GM21717 (cell line): ENCODE results near the gene LAMA2.

Experiments used
- ATAC-seq: cut with Tn5 transposase; IDR thresholded peaks from one replicate; pipeline ENCODE4 v1.9.1; 2021; ENCODE audit warnings: mild to moderate bottlenecking, moderate library complexity; ENCODE audit not compliant: unreplicated experiment

The LAMA2 gene

DNA sequence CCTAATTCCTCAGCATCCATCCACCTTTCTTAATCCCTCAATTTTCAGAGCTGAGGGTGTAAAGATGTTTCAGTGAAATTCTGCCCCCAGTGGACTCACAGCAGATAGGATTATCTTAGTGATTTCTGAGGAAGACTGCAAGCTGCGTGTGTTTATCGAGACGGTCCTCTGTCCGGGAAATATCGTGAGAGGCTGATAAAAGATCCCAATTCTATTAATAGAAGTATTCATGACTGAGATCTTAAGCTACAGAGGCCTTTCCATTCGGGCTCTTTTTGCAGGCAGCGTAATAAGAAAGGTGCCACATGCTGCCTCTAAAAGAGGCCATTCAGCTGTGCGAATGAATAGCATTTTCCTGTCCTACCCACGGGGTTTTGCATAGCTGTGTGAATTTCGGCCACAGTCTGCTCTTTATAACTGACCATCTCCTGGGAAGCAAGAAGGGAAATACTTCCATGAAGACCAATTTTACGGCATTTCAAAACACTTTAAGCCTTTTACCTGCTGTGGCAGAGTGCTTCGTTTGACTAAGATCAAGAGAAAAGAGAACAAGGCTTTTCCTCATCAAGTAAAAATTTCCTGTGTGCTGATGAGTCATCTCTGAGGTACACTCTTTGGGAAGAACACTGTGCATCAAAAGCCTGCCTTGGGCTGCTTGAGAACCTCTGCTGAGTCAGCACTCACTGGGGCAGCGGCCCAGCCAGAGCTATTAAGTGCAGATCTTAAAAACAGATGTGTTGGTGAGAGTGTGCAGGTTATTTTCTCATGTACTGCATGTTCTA, 618.2 kb downstream of the LAMA2 start:
- no peak for ATAC-seq

DNA sequence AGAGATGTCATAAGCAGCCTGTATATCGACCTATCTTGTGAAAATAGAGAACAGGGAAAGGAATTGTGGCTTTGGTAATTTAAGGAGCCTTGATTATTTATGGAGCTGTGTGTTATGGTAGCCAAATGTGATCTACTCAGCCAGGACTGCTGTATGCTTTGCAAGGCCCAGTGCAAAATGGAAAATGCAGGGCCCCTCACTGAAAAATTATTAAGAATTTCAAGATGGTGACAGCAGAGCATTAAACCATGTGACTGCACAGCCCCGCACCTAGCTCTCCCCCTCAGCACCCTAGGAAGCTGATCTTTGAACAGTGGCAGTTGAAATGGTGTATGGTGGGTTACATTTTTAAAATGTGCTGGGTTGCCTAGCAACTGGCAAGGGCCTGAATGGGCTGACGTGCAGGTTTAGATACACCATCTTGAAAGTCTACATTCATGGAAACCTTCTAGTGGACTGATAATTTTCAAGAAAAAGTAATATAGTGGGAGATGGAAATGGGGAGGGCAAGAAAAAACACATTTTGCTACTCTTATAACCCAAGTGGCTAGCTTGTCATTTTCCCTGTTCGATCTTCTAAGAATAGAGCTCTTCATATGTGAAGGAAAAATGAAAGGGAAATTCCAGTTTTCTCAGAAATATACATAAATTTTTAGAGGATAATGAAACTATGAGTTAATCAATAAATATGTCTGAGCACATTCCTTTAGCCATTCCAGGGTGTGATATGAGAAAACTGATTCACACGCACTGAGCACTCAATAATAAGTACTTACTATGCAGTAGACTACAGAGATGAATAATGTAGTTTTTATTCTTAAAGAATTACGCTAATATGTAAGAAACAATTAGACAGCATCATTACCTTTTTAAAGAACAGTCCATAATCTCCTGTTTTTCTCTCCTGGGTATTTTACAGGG, 619.1 kb downstream of the LAMA2 start:
- ATAC-seq: no peak

DNA sequence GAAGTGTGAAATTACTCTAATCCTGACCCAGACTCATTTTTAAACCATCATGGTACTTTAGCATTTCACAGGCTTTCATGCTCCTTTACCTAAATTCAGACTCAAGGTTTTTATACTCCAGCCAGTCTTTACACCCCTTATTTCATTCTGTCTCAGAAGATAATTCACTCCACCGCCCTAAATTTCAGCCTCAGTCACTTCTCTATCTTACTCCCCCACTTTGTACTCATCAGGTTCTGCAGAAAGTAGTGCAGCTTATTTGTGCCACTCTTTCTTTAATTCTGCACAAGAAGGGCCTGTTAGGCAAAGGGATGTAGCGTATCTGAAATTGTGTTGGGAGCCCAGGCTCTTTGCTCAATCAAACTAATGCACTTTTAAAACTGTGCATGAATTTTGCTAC, 621.5 kb downstream of the LAMA2 start:
- ATAC-seq: no peak

DNA sequence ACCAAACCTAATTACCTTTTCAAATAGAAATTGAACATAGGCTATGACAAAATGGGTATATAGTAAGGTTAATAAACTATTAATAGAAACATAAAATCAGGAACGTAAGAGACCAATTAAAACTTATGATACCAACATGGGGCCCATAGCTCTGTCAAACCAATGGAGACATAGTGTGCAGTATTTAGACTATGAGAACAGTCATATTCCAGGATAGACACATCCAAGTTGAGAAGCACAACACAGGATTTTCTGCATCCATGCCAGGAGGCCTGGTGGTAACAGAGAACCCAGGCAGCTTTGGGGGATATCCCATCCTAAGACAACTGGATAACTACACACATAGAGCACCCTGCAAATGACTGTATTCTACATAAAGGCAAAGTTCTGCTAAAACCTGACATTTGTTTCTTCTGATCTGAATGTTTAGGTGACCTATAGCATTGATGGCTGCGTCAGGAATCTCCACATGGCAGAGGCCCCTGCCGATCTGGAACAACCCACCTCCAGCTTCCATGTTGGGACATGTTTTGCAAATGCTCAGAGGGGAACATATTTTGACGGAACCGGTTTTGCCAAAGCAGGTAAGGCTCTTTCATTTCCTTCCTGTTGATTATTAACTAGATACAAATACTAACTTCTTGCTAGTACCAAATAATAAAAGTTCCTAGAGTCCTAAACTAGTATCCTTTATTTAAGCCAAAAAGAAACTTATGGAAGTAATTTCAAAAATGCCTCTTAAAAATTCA, 624.3 kb downstream of the LAMA2 start:
- ATAC-seq: no peak

DNA sequence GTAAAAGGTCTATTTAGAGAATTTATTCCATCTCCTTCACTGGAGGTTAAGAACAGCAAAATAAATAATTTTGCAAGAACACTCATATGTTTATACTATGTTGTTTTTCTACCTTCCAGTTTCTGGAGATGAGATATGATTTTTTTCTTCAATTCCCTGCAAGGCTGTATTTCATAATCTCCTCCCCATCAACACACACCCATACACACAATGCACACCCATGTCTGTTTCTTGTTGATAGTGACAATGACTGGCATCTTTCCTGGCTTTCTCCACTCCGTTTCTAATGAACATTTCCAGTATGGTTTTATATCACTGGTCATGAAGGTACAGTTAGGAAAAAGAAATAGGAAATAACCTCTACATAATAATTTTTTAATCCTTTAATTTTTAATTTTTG, 624.9 kb downstream of the LAMA2 start:
- no peak for ATAC-seq

DNA sequence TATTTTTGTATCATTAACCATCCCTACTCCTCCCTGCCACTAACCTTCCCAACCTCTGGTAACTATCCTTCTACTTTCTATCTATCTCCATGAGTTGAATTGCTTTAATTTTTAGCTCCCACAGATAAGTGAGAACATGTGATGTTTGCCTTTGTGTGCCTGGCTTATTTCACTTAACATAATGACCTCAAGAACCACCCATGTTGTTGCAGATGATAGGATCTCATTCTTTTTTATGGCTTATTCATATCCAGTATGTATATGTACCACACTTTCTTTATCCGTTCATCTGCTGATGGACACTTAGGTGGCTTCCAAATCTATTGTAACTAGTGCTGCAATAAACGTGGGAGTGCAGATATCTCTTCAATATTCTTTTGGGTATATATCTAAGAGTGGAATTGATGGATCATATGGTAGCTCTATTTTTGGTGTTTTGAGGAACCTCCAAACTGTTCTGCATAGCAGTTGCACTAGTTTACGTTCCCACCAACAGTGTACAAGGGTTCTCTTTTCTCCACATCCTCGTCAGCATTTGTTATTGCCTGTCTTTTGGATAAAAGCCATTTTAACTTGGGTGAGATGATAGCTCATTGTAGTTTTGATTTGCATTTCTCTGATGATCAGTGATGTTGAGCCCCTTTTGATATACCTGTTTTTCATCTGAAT, 625.7 kb downstream of the LAMA2 start:
- ATAC-seq: no peak

DNA sequence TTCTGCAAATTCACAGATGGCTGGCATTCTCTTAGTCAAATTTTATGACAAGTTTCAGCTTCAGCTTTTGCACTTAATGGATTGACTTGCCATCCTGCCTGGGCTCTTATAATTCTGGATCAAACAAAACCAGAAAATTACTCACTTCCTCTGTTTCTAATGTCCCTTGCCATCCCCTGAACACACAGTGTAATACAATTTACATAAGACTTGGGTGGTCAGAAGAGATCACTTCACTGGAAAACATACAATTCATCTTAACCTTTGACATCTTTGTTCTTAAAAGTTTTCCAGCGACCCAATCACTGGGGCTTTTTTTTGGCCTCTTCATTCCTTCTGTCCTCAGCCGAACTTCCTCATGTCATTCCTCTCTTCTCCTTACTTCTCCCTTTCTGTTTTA, 628.0 kb downstream of the LAMA2 start:
- no peak for ATAC-seq

DNA sequence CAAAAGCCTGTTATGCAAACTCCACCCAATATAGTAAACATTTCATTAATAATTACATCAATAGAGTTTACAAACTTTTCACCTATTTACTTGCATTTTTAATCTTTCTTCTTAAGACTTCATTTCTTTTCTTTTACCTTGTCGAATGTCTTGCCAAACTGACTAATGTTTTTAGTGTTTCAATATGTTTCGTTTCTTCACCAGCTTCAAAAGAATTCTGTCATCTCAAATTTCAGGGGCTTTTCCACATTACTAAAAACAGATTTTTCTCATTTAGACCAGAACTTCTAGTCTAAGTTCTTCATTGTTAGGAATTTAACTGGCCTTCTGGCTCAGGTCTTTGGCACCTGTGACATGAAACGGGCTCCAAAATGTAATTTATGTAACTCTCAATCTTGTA, 630.5 kb downstream of the LAMA2 start:
- no peak for ATAC-seq

DNA sequence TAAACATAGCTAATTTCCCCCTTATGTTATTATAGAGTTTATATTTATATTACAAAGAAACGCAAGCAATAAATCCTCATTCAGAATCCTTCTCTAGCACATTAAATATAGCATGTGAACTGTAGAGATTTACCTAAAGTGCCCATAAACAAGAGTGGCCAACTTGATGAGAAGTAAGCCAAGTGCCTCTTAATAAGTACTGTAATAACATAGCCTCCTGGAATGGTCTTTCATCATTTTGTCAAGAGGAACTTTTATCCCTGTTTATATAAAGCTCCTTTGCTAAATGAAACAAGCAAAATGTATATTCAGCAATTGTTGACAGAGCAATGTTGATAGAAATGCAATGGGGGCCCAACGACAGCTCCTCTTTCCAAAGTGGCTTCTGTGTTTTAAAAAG, 632.1 kb downstream of the LAMA2 start:
- ATAC-seq: no peak

DNA sequence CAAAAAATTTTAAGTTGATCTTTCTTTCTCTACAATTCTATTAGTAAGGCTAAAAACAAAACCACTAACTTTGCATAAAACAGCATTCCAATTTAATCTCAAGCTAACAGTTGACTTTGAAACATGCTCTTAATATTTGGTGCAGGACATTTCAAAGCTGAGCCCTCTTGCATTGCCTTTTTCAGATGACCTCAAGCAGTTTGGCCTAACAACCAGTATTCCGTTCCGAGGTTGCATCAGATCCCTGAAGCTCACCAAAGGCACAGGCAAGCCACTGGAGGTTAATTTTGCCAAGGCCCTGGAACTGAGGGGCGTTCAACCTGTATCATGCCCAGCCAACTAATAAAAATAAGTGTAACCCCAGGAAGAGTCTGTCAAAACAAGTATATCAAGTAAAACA, 633.1 kb downstream of the LAMA2 start:
- ATAC-seq: no peak

DNA sequence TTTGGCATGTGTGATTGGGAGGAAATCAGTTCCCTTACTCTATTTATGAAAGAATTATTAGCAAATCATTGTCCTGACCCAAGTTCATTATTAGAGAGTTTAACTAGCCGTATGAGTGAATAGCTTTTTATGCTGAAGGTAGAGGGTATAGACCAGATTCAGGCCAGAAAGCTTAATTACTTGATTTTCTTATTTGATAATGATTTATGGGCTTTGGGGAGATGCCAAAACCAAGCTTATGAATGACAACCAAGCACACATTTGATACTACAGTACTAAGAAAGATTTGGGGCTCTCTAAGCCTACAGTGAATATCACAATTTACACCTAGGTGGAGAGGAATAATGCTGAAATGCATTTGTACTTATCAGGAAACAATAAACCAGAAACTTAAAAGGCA, 633.8 kb downstream of the LAMA2 start:
- ATAC-seq: no peak

DNA sequence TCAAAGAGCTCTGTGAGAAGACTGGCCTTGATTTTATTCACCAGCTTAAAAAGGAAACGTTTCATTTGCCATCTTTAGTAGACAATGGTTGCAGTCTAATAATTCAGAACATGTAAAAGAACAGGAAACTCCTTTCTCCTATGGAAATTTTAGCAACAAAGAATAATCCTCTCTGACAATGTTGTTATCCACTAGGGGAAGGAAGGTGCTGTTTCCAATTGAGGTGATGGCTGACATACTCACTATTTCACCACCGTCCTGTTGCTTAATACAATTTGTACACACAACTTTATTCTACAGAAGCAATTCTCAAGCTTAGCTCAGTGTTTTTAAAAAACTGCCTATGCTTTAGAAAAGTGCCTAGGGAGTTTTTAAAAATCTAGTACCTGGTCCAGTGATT, 634.4 kb downstream of the LAMA2 start:
- ATAC-seq: no peak

DNA sequence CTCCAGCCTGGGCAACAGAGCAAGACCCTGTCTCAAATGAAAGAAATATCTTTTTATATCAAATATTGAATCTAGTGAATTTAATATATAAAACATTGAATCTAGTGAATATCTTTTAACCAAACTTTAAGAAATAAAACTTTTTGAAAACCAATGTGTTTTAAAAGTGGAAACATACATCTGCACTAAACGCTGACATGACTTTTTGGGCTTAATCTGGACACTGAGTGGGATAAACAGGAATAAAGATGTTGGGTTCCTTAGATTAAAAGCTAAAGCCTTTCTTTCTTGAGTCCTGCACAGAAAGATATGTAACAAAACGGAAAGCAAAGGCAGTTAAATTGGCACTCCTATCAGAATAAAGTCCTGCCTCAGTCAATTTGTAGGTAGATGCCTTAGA, 636.8 kb downstream of the LAMA2 start:
- ATAC-seq: no peak

DNA sequence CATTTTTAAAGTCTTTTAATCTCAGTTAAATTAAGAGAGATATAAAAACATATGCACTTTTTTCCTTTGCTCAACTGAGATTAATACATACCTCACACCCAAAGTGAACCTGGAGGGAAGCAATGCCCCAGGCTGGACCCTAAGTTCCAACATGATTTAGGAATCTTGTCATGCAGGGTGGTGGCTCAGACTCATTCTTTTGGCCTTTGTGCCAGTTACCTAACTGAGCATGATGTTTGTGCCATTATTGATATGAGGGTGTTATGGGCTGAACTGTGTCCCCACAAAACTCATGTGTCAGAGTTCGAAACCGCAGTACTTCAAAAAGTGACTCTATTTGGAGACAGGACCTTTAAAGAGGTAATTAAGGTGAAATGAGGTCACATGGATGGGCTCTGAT, 639.0 kb downstream of the LAMA2 start:
- no peak for ATAC-seq

DNA sequence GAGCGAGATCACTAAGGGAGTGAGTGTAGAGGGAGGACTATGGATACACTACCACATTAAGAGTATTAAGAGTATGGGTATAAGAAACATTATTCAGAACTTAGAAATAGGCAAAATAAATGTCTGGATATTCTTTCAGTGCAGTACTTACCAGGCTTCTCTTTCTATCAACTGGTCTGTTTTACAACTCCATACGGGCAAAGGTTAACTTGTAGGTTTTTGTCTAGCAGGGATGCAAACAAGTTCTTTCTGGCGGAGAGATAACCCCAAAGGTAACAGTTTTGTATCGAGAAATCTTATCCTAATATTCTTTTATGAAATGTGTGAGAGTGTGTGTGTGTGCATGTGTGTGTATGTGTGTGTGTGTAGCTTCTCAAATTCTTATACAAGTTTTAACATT, 640.9 kb downstream of the LAMA2 start:
- ATAC-seq: no peak

DNA sequence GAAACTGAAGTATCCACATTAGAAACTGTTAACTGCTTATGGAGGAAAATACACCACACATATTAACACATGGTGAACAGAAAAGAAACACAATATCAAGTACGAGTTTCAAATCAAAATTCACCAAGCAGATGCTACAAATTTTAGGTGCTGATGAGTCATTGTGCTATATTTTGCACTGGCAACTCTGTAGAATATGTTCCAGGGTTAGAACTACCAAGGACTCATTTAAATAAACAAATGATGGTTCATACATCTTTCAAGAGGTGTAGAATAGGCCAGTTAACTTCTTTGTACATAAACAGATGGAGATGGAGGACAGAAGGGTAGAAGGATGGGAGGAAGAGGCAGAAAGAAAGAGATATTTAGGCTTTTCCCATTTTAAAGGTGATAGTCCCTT, 642.1 kb downstream of the LAMA2 start:
- no peak for ATAC-seq

DNA sequence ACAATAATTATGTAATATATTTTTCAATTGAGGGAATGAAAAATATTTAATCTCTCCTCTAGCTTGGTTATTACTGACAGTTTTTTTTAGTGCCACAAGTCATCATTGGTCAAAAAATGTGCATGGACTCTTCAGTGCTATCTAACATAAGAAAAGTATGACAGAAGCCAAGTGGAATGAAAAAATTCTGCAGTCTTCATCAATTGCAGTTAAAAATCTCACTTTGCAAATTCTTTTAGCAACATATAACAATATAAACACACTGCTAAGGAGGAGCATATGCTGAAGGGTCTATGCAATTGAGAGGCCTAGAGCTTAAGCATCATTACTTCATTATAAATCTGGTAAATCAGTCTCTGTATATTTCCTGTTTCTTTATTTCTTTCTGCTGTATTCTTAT, 652.0 kb downstream of the LAMA2 start:
- no peak for ATAC-seq

DNA sequence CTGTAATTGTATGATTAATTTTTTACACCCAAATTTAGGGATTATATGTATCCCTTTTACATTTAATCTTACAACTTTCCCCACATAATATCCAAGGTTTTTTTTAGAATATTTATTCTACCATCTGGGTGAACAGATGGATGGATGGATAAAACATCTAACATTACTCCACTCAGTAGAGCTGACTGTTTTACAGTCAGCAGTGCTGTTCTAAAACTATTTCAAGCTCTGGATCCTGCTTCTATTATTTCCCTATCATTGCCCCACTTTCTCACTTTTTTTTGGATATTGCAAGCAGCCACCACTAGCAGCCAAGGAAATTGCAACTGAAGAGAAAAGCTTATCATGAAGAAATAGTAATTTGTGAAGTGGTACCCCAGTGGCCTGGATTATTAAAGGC, 653.3 kb downstream of the LAMA2 start:
- ATAC-seq: no peak

DNA sequence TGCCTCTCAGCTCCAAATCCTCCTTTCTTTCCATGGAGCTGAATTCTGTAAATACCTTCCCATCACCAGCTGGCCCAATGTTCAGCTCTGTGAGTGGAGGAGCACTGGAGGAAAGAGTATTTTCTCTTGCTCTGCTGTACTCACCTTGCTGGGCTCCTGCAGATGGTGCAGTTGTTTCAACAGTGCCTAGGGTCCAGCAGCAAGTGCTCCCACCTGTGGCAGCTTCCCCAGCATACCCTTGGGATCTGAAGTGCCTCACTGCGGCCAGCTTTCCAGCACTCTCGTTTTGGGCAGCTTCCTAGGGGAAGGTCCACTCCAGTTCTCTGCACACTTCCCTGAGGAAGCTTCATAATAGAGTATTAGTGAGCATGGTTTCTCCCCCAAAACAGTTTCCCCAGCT, 656.1 kb downstream of the LAMA2 start:
- no peak for ATAC-seq

DNA sequence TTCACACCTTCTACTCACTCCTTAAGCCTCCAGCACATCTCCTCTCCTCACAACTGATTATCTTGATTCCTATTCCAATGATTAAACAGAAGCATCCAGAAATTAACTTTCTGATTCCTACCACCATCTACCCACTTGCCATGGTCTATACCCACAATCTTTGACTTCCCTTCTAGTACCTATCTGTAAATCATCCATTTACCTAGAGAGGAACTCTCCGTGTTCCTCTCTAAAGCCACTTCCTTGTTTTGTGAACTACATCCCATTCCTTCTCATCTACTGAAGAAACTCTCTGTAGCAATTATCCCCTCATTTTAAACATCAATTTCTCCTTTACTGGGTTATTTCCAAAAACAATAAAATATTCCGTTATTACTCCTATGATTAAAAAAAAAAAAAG, 659.8 kb downstream of the LAMA2 start:
- no peak for ATAC-seq

DNA sequence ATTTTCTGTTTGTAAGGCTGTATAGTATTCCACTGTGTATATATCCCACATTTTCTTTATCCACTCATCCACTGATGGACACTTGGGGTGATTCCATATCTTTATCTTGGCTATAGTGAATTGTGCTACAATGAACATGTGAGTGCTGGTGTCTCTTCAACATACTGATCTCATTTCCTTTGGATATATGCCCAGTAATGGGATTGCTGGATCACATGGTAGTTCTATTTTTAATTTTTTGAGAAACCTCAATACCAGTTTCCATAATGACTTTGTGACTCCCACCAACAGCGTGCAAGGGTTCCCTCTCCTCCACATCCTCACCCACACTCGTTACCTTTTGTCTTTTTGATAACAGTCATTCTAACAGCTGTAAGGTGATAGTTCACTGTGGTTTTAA, 661.0 kb downstream of the LAMA2 start:
- no peak for ATAC-seq
